SU-DHL-6 (cell line): ENCODE data around the gene KRT10.

ENCODE experiments used
- H2AFZ ChIP-seq: fragments of 200-600 bp; sonication (generic); 2 replicates; pipeline ENCODE4 v1.6.1; 2014; ENCODE audit warnings: low read depth, mild to moderate bottlenecking, moderate library complexity, mixed read lengths, antibody characterized with exemption, low read length; ENCODE audit not compliant: severe bottlenecking
- H3F3A ChIP-seq: fragments of 200-600 bp; shearing (Covaris generic); 2 replicates; pipeline ENCODE4 v1.6.0; 2016; ENCODE audit warnings: antibody characterized with exemption, mild to moderate bottlenecking; ENCODE audit not compliant: insufficient read depth
- H3K27ac ChIP-seq: fragments of 200-600 bp; sonication (generic); 2 replicates; pipeline ENCODE4 v1.5.1; 2016; ENCODE audit warnings: low read depth, mild to moderate bottlenecking, low read length, moderate library complexity, mixed read lengths
- H3K27me3 ChIP-seq: fragments of 200-600 bp; sonication (generic), shearing (Covaris generic); 2 replicates; pipeline ENCODE4 v1.6.0; 2014; ENCODE audit warnings: mild to moderate bottlenecking, low read length
- H3K36me3 ChIP-seq: fragments of 200-600 bp; sonication (generic); 2 replicates; pipeline ENCODE4 v1.6.1; 2014; ENCODE audit warnings: mild to moderate bottlenecking, low read length, mixed read lengths
- H3K4me2 ChIP-seq: fragments of 300-600, 200-600 bp; shearing (Covaris generic), sonication (generic); 2 replicates; pipeline ENCODE4 v1.6.0; 2014; ENCODE audit warnings: low read length, low read depth, mild to moderate bottlenecking; ENCODE audit not compliant: poor library complexity, severe bottlenecking
- H3K4me3 ChIP-seq: fragments of 200-600 bp; sonication (generic); 2 replicates; pipeline ENCODE4 v1.5.1; 2014; ENCODE audit warnings: antibody characterized with exemption, low read length, mild to moderate bottlenecking, mixed read lengths; ENCODE audit not compliant: insufficient read depth, poor library complexity, severe bottlenecking
- H3K79me2 ChIP-seq: fragments of 200-600 bp; sonication (generic); 2 replicates; pipeline ENCODE4 v1.6.1; 2014; ENCODE audit warnings: mild to moderate bottlenecking, low read length, moderate library complexity; ENCODE audit not compliant: insufficient read depth
- H3K9ac ChIP-seq: fragments of 200-600 bp; sonication (generic); 2 replicates; pipeline ENCODE4 v1.7.0; 2014; ENCODE audit warnings: mild to moderate bottlenecking, low read length
- H3K9me2 ChIP-seq: fragments of 200-600 bp; sonication (generic); replicated peaks from 2 replicates; pipeline ENCODE4 v1.6.1; 2014; ENCODE audit warnings: low read length; ENCODE audit not compliant: insufficient read depth
- H3K9me3 ChIP-seq: fragments of 200-600 bp; sonication (generic); 2 replicates; pipeline ENCODE4 v1.6.1; 2014; ENCODE audit warnings: low read length, mixed read lengths; ENCODE audit not compliant: insufficient read depth
- H4K20me1 ChIP-seq: fragments of 200-600 bp; sonication (generic); 2 replicates; pipeline ENCODE4 v1.6.1; 2014; ENCODE audit warnings: low read depth, mild to moderate bottlenecking, antibody characterized with exemption, low read length, moderate library complexity, mixed read lengths
- CTCF ChIP-seq: fragments of 200-600 bp; sonication (generic); IDR thresholded peaks from one replicate; pipeline ENCODE4 v1.5.1; 2017; ENCODE audit warnings: antibody characterized with exemption, mild to moderate bottlenecking, low read length, moderate library complexity; ENCODE audit not compliant: insufficient read depth, poor library complexity, severe bottlenecking
- EZH2phosphoT487 ChIP-seq: fragments of 200-600 bp; sonication (generic), shearing (Covaris generic); conservative IDR thresholded peaks from 2 replicates; pipeline ENCODE4 v1.6.1; 2018; ENCODE audit warnings: mild to moderate bottlenecking, antibody characterized with exemption, low read length, moderate library complexity, mixed read lengths

The KRT10 gene

DNA sequence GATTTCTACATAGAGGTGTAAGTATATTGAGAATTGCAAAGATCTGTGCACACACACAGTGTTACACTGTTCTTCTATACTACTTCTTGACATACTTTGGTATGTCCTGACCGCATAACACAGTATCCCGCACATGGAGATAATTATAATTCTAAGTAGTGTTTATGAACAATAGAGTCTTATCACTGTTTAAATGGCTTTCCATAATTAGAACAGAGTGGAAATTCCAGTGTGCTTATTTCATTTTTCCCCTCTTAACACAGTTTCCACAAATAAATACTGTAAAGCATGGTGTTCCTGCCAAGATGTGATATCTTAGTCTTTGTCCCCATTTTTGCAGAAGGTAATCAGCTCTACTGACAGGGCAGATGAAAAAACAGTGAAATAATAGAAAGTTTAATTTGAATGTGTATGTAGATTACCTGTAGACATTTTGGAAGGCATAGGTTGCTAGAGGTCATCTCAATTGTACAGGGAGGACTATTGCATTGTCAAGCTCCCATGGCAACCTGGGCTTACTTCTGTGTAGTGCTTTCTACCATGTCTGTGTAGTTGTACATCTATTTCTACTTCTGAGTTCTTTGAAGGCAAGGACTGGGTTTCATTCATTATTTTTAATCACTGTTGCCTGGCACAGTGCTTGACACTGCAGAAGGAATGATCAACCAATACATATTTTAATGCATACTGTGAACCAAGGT, 12.5 kb downstream of the KRT10 start:
- Histone ChIP-seq H3K27ac (no peak overlapping the region), H3F3A (no peaks in the 10 kb centered on the region), H3K4me3 (no peak overlapping the region), H3K9me2 (no peaks in the 10 kb centered on the region), H3K9me3 (no peaks in the 10 kb centered on the region), H3K36me3 (no peaks in the 10 kb centered on the region), H3K27me3 (no peaks in the 10 kb centered on the region), H3K79me2 (no peaks in the 10 kb centered on the region), H3K4me2 (no peak overlapping the region), H3K9ac (no peak overlapping the region), H2AFZ (no peak overlapping the region), H4K20me1 (no peaks in the 10 kb centered on the region)
- TF ChIP-seq EZH2phosphoT487 (no peak), CTCF (no peak)

- no peaks in the 10 kb centered on the region for H3K27me3 ChIP-seq
- no peak overlapping the region for H3K4me2 ChIP-seq
- H3F3A ChIP-seq: no peaks in the 10 kb centered on the region
- no peak overlapping the region for H3K9ac ChIP-seq
- no peaks in the 10 kb centered on the region for H3K9me2 ChIP-seq
- TF ChIP-seq EZH2phosphoT487 (no peak), CTCF (no peak)
- no peak overlapping the region for H2AFZ ChIP-seq
- no peaks in the 10 kb centered on the region for H3K79me2 ChIP-seq
- H3K9me3 ChIP-seq: no peaks in the 10 kb centered on the region
- no peaks in the 10 kb centered on the region for H3K36me3 ChIP-seq
- H3K27ac ChIP-seq: no peak overlapping the region
- H3K4me3 ChIP-seq: no peak overlapping the region
- H4K20me1 ChIP-seq: no peaks in the 10 kb centered on the region
Measured at GRCh38 chr17:40806131-40806530, 16.3 kb downstream of the KRT10 start.

- no peak overlapping the region for H2AFZ ChIP-seq
- no peaks in the 10 kb centered on the region for H3K27me3 ChIP-seq
- H4K20me1 ChIP-seq: no peaks in the 10 kb centered on the region
- H3K79me2 ChIP-seq: no peaks in the 10 kb centered on the region
- no peaks in the 10 kb centered on the region for H3K36me3 ChIP-seq
- no peaks in the 10 kb centered on the region for H3F3A ChIP-seq
- no peak overlapping the region for H3K4me3 ChIP-seq
- TF ChIP-seq EZH2phosphoT487 (no peak), CTCF (peak; percentile 86)
- no peak overlapping the region for H3K27ac ChIP-seq
- H3K9me2 ChIP-seq: no peaks in the 10 kb centered on the region
- no peak overlapping the region for H3K9ac ChIP-seq
- H3K4me2 ChIP-seq: no peak overlapping the region
- H3K9me3 ChIP-seq: no peaks in the 10 kb centered on the region
Measured at GRCh38 chr17:40803617-40804082, 18.8 kb downstream of the KRT10 start.
